Measurements from ENCODE around the gene CROCC2. TPM values are rescaled to one million over a fixed set of nuclear protein-coding genes. Genes with fewer than 3 reads are reported as not detected.

CROCC2 gene
- polyA plus RNA-seq, 1 donor (not counting 4 experiments of a cell fraction or from before 2014, with no cell fraction given), result not detected

- H3K4me3 ChIP-seq (ENCODE audit: control insufficient read depth in 2 of 3, extremely low read depth in 1 of 3, insufficient read depth in 2 of 3, low read depth in 1 of 3, low read length in 3 of 3), result no peak overlapping the region
These were observed 93.9 kb downstream of the CROCC2 start for GRCh38 chr2:240999873-241000541.

GRCh38 chr2:241000831-241001321, 94.7 kb downstream of the CROCC2 start:
- no peaks in the 10 kb centered on the region for H3K4me1 ChIP-seq (ENCODE audit: control insufficient read depth, extremely low read depth, insufficient read depth, low read length)
- H3K27me3 ChIP-seq (ENCODE audit: control insufficient read depth, extremely low read depth, insufficient read depth, low read length), result peaks cover 38% of the 10 kb centered on the region
- H3K79me2 ChIP-seq (ENCODE audit: control insufficient read depth, insufficient read depth, low read length), result no peaks in the 10 kb centered on the region
- no peaks in the 10 kb centered on the region for H3K9me1 ChIP-seq (ENCODE audit: control insufficient read depth, extremely low read depth, insufficient read depth, low read length)
- no peaks in the 10 kb centered on the region for H4K20me1 ChIP-seq (ENCODE audit: control insufficient read depth, extremely low read depth, insufficient read depth, low read length)
- H3K4me2 ChIP-seq (ENCODE audit: control insufficient read depth, extremely low read depth, insufficient read depth, low read depth, low read length), result no peak overlapping the region
- FAIRE-seq (no peak), DNase-seq (ENCODE audit: low read depth, low spot score) (no peak)
- H3K9ac ChIP-seq (ENCODE audit: control insufficient read depth, extremely low read depth, insufficient read depth, low read length), result no peak overlapping the region
- H3K4me3 ChIP-seq (ENCODE audit: control insufficient read depth in 2 of 3, extremely low read depth in 1 of 3, insufficient read depth in 2 of 3, low read depth in 1 of 3, low read length in 3 of 3), result no peak overlapping the region
- H3K36me3 ChIP-seq (ENCODE audit: control insufficient read depth in 2 of 2, extremely low read depth in 1 of 2, insufficient read depth in 2 of 2, low read length in 2 of 2), result no peaks in the 10 kb centered on the region
- dilution Hi-C loops (cut with MboI; ENCODE audit: extremely low pct_ligation_motif_present, low sequenced_read_pairs), result no loop called here
- TF ChIP-seq EZH2 (IDR thresholded peaks at IDR 0.05; ENCODE audit: low read length) (no peak), CTCF (optimal IDR thresholded peaks at IDR 0.05 in 1 of 3, IDR thresholded peaks at IDR 0.05 in 1 of 3, conservative IDR thresholded peaks at IDR 0.05 in 1 of 3; ENCODE audit: extremely low read depth in 1 of 3, insufficient read depth in 2 of 3, low read length in 3 of 3) (no peak)
- no peak overlapping the region for H2AFZ ChIP-seq (ENCODE audit: control insufficient read depth, low read length)
- no peak overlapping the region for H3K27ac ChIP-seq (ENCODE audit: control insufficient read depth, insufficient read depth, low read length)
- peaks cover 10% of the 10 kb centered on the region for H3K9me3 ChIP-seq (ENCODE audit: control insufficient read depth, low read depth, low read length)

More at GRCh38 chr2:240999873-241000541, 93.9 kb downstream of the CROCC2 start:
- no peaks in the 10 kb centered on the region for H3K36me3 ChIP-seq (ENCODE audit: control insufficient read depth in 2 of 2, extremely low read depth in 1 of 2, insufficient read depth in 2 of 2, low read length in 2 of 2)
- no peak overlapping the region for H3K4me2 ChIP-seq (ENCODE audit: control insufficient read depth, extremely low read depth, insufficient read depth, low read depth, low read length)
- no peaks in the 10 kb centered on the region for H3K4me1 ChIP-seq (ENCODE audit: control insufficient read depth, extremely low read depth, insufficient read depth, low read length)
- no peaks in the 10 kb centered on the region for H4K20me1 ChIP-seq (ENCODE audit: control insufficient read depth, extremely low read depth, insufficient read depth, low read length)
- DNase-seq (ENCODE audit: low read depth, low spot score) (no peak), FAIRE-seq (no peak)
- H2AFZ ChIP-seq (ENCODE audit: control insufficient read depth, low read length), result no peak overlapping the region
- no peaks in the 10 kb centered on the region for H3K9me1 ChIP-seq (ENCODE audit: control insufficient read depth, extremely low read depth, insufficient read depth, low read length)
- no peak overlapping the region for H3K9ac ChIP-seq (ENCODE audit: control insufficient read depth, extremely low read depth, insufficient read depth, low read length)
- peaks cover 38% of the 10 kb centered on the region for H3K27me3 ChIP-seq (ENCODE audit: control insufficient read depth, extremely low read depth, insufficient read depth, low read length)
- H3K9me3 ChIP-seq (ENCODE audit: control insufficient read depth, low read depth, low read length), result peaks cover 10% of the 10 kb centered on the region
- H3K27ac ChIP-seq (ENCODE audit: control insufficient read depth, insufficient read depth, low read length), result no peak overlapping the region
- dilution Hi-C loops (cut with MboI; ENCODE audit: extremely low pct_ligation_motif_present, low sequenced_read_pairs), result no loop called here
- TF ChIP-seq CTCF (optimal IDR thresholded peaks at IDR 0.05 in 1 of 3, IDR thresholded peaks at IDR 0.05 in 1 of 3, conservative IDR thresholded peaks at IDR 0.05 in 1 of 3; ENCODE audit: extremely low read depth in 1 of 3, insufficient read depth in 2 of 3, low read length in 3 of 3) (no peak), EZH2 (IDR thresholded peaks at IDR 0.05; ENCODE audit: low read length) (no peak)
- H3K79me2 ChIP-seq (ENCODE audit: control insufficient read depth, insufficient read depth, low read length), result no peaks in the 10 kb centered on the region

All from keratinocyte (primary cell).